SK-N-SH (cell line): Measurements from ENCODE around the gene ADRB2. TPM values are rescaled to one million over a fixed set of nuclear protein-coding genes. Genes with fewer than 3 reads are reported as not detected.

Experiments used
- CTCF ChIA-PET: fragments of 300-600, 350-600 bp; formaldehyde crosslinking; extraction: SDS; loops from one replicate; lab custom pipeline; 2021; lab: Yijun Ruan, JAX
- POLR2A ChIA-PET: fragments of 350-600 bp; sonication (Branson Sonifier 250); formaldehyde crosslinking; extraction: SDS; loops from one replicate; lab custom pipeline; 2020; ENCODE audit warnings: antibody characterized with exemption, inconsistent platforms; lab: Yijun Ruan, JAX
- DNase-seq: peaks from one replicate; pipeline ENCODE4 v3.0.0; 2012
- H2AFZ ChIP-seq: fragments of 200-600 bp; sonication (generic); 2 replicates; pipeline ENCODE4 v1.8.1; 2016; ENCODE audit warnings: antibody characterized with exemption, mild to moderate bottlenecking, low read depth
- H3F3A ChIP-seq: fragments of 200-600 bp; sonication (generic); replicated peaks from 2 replicates; pipeline ENCODE3; 2016; ENCODE audit warnings: antibody characterized with exemption, mild to moderate bottlenecking; ENCODE audit not compliant: insufficient read depth
- H3K27ac ChIP-seq, 2 experiments: fragments of 200-500 bp in 1 of 2; fragments of 200-600 bp in 1 of 2; sonication (Bioruptor generic) in 1 of 2; sonication (generic), shearing (Covaris generic) in 1 of 2; 2 replicates each; pipeline versions ENCODE4 v1.5.1 to v1.6.1; 2014 to 2016; ENCODE audit warnings: low read depth in 2 of 2, inconsistent platforms in 1 of 2, low read length in 1 of 2, mild to moderate bottlenecking in 1 of 2, mixed read lengths in 1 of 2
- H3K27me3 ChIP-seq: fragments of 200-600 bp; sonication (generic), shearing (Covaris generic); 2 replicates; pipeline ENCODE4 v1.6.1; 2016; ENCODE audit warnings: mixed run types; ENCODE audit not compliant: insufficient read depth
- H3K36me3 ChIP-seq, 2 experiments: fragments of 200-500 bp in 1 of 2; fragments of 200-600 bp in 1 of 2; sonication (Bioruptor generic) in 1 of 2; sonication (generic) in 1 of 2; replicated peaks in 1 of 2; 2 replicates each; pipeline versions ENCODE3 to v1.5.1; 2014 to 2016; ENCODE audit warnings: low read length in 1 of 2, mild to moderate bottlenecking in 1 of 2; ENCODE audit not compliant: insufficient read depth in 2 of 2, control insufficient read depth in 1 of 2
- H3K4me1 ChIP-seq, 2 experiments: fragments of 200-500 bp in 1 of 2; fragments of 200-600 bp in 1 of 2; sonication (Bioruptor generic) in 1 of 2; sonication (generic), shearing (Covaris generic) in 1 of 2; 2 replicates each; pipeline versions ENCODE4 v1.5.1 to v1.6.1; 2014 to 2016; ENCODE audit warnings: low read depth in 1 of 2, low read length in 1 of 2, mixed run types in 1 of 2; ENCODE audit not compliant: insufficient read depth in 2 of 2, control insufficient read depth in 1 of 2
- H3K4me2 ChIP-seq: fragments of 200-600 bp; sonication (generic), shearing (Covaris generic); 2 replicates; pipeline ENCODE4 v1.6.1; 2017; ENCODE audit warnings: mixed run types
- H3K4me3 ChIP-seq, 2 experiments: fragments of 200-500 bp in 1 of 2; fragments of 200-600 bp in 1 of 2; sonication (Bioruptor generic) in 1 of 2; sonication (generic), shearing (Covaris generic) in 1 of 2; 2 replicates each; pipeline versions ENCODE4 v1.5.1 to v1.8.1; 2014 to 2016; ENCODE audit warnings: low read depth in 2 of 2, inconsistent platforms in 1 of 2, low read length in 1 of 2, mild to moderate bottlenecking in 1 of 2, mixed read lengths in 1 of 2, moderate library complexity in 1 of 2
- H3K79me2 ChIP-seq: fragments of 200-600 bp; sonication (generic); 2 replicates; pipeline ENCODE4 v1.8.1; 2017; ENCODE audit warnings: mild to moderate bottlenecking; ENCODE audit not compliant: insufficient read depth
- H3K9ac ChIP-seq: fragments of 200-600 bp; sonication (generic); 2 replicates; pipeline ENCODE4 v1.6.1; 2017; ENCODE audit warnings: mixed run types
- H3K9me2 ChIP-seq: fragments of 200-600 bp; sonication (generic); 2 replicates; pipeline ENCODE4 v1.6.1; 2017; ENCODE audit warnings: mixed run types
- H3K9me3 ChIP-seq: fragments of 200-600 bp; sonication (generic); 2 replicates; pipeline ENCODE4 v1.6.1; 2017; ENCODE audit warnings: mixed run types, mild to moderate bottlenecking, moderate library complexity
- H4K20me1 ChIP-seq: fragments of 200-600 bp; sonication (generic); 2 replicates; pipeline ENCODE4 v1.6.1; 2017; ENCODE audit warnings: mild to moderate bottlenecking, mixed run types; ENCODE audit not compliant: insufficient read depth
- CHD2 ChIP-seq: fragments of 150-350 bp; IDR thresholded peaks from 2 replicates; pipeline ENCODE4 v1.6.1; 2018; ENCODE audit warnings: low read length; ENCODE audit not compliant: partially characterized antibody
- CTCF ChIP-seq: fragments of 200-600 bp; sonication (generic); IDR thresholded peaks from 2 replicates; pipeline ENCODE4 v1.6.1; 2017; ENCODE audit warnings: antibody characterized with exemption, mild to moderate bottlenecking, moderate library complexity
- ELF1 ChIP-seq: IDR thresholded peaks from 2 replicates; pipeline ENCODE4 v1.4.0; 2012
- EZH2phosphoT487 ChIP-seq: fragments of 200-600 bp; sonication (generic); IDR thresholded peaks from 2 replicates; pipeline ENCODE4 v1.6.1; 2017; ENCODE audit warnings: low read depth, mixed run types, mild to moderate bottlenecking, antibody characterized with exemption, moderate library complexity, borderline replicate concordance
- FOXM1 ChIP-seq: IDR thresholded peaks from 2 replicates; pipeline ENCODE4 v1.4.0; 2012; ENCODE audit warnings: low read depth, mild to moderate bottlenecking
- GABPA ChIP-seq: IDR thresholded peaks from 2 replicates; pipeline ENCODE4 v1.4.0; 2012; ENCODE audit warnings: low read depth, mild to moderate bottlenecking
- GATA2 ChIP-seq: sonication (generic); formaldehyde crosslinking; IDR thresholded peaks from 2 replicates; pipeline ENCODE4 v1.5.0; 2020; ENCODE audit warnings: mild to moderate bottlenecking, missing genetic modification reagents
- MEF2A ChIP-seq: IDR thresholded peaks from 2 replicates; pipeline ENCODE4 v1.4.0; 2012; ENCODE audit warnings: low read depth, borderline replicate concordance
- NFIC ChIP-seq: IDR thresholded peaks from 2 replicates; pipeline ENCODE4 v1.4.0; 2012; ENCODE audit warnings: borderline replicate concordance
- NRF1 ChIP-seq: IDR thresholded peaks from 2 replicates; pipeline ENCODE4 v1.6.1; 2012; ENCODE audit warnings: low read depth, mild to moderate bottlenecking, low read length
- PBX3 ChIP-seq: IDR thresholded peaks from 2 replicates; pipeline ENCODE4; 2012
- SIN3A ChIP-seq: IDR thresholded peaks from 2 replicates; pipeline ENCODE4 v1.6.1; 2012; ENCODE audit warnings: low read depth, mild to moderate bottlenecking, low read length, moderate library complexity, borderline replicate concordance
- SMC3 ChIP-seq: IDR thresholded peaks from 2 replicates; pipeline ENCODE4 v1.6.1; 2012; ENCODE audit warnings: low read depth, low read length, improper control_type of control experiment
- TAF1 ChIP-seq: IDR thresholded peaks from 2 replicates; pipeline ENCODE4 v1.6.1; 2012; ENCODE audit warnings: low read depth, mild to moderate bottlenecking, low read length, moderate library complexity, borderline replicate concordance
- TEAD4 ChIP-seq: IDR thresholded peaks from 2 replicates; pipeline ENCODE4 v1.4.0; 2012; ENCODE audit warnings: mild to moderate bottlenecking, borderline replicate concordance; ENCODE audit not compliant: insufficient read depth
- YY1 ChIP-seq: IDR thresholded peaks from 2 replicates; pipeline ENCODE4 v1.4.0; 2012; ENCODE audit warnings: low read depth, mild to moderate bottlenecking
- WGBS: methylation state at CpG from one replicate; pipeline ENCODE4 v1.1.6; 2017; ENCODE audit warnings: low lambda C conversion rate; 5-methylcytosine and 5-hydroxymethylcytosine counted together
- polyA plus RNA-seq, 3 experiments: library from polyadenylated mRNA; depleted of rRNA; stranded (reverse); fragments of >200 nt; gene quantifications; 2 replicates each; pipeline ENCODE4 v1.2.3, GENCODE V29; 2012
- TF ChIP-seq, protein P1 (sequence below): IDR thresholded peaks from 2 replicates; pipeline ENCODE4 v1.4.0; 2012; ENCODE audit warnings: low read depth

ADRB2 gene
- polyA plus RNA-seq, 1 of the 3 experiments (the other 2 are of a cell fraction): 1.0 TPM

- ChIA-PET CTCF (interaction anchor here (1.3 kb wide), 1 partner anchor 26 kb away, joined by 3 read pairs; no protein-coding TSS in a partner anchor), POLR2A (interaction anchor here (0.6 kb wide), 2 partner anchors 10 to 81 kb away, joined by 3 to 5 read pairs; no protein-coding TSS in a partner anchor)
- Histone ChIP-seq H3K9me2 (no peaks in the 10 kb centered on the region), H3K4me3 (no peak overlapping the region), H4K20me1 (no peaks in the 10 kb centered on the region), H3K4me2 (no peak overlapping the region), H3K79me2 (no peaks in the 10 kb centered on the region), H3K27me3 (no peaks in the 10 kb centered on the region), H3K36me3 (no peaks in the 10 kb centered on the region), H3K9ac (no peak overlapping the region)
- WGBS: 52% methylated on average over 5 of the region's 5 CpGs
- TF ChIP-seq, protein P1, sequence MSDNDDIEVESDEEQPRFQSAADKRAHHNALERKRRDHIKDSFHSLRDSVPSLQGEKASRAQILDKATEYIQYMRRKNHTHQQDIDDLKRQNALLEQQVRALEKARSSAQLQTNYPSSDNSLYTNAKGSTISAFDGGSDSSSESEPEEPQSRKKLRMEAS: no peak
- no peak for TF ChIP-seq PBX3
- no peak for TF ChIP-seq GABPA
- TF ChIP-seq NFIC: no peak
- no peak for TF ChIP-seq GATA2 (CRISPR knock-in tag)
- no peak for TF ChIP-seq TEAD4
- TF ChIP-seq NRF1: no peak
- TF ChIP-seq SIN3A: no peak
- no peak for TF ChIP-seq CTCF
- no peak for TF ChIP-seq EZH2phosphoT487
- TF ChIP-seq CHD2: no peak
- no peak for TF ChIP-seq MEF2A
- TF ChIP-seq ELF1: no peak
- no peak for TF ChIP-seq FOXM1
- TF ChIP-seq TAF1: no peak
- no peak for TF ChIP-seq SMC3
- TF ChIP-seq YY1: no peak
- TF ChIP-seq, all 33 proteins: peak for 0
- no peaks in the 10 kb centered on the region for H3F3A ChIP-seq
- H3K27ac ChIP-seq: no peak overlapping the region
- H3K9me3 ChIP-seq: no peaks in the 10 kb centered on the region
- no peak for DNase-seq
- H2AFZ ChIP-seq: no peak overlapping the region
- no peaks in the 10 kb centered on the region for H3K4me1 ChIP-seq
Observed at GRCh38 chr5:148860599-148860998, 34.2 kb downstream of the ADRB2 start.
